ENCODE measurements around the gene ME3.

The ME3 gene

DNA sequence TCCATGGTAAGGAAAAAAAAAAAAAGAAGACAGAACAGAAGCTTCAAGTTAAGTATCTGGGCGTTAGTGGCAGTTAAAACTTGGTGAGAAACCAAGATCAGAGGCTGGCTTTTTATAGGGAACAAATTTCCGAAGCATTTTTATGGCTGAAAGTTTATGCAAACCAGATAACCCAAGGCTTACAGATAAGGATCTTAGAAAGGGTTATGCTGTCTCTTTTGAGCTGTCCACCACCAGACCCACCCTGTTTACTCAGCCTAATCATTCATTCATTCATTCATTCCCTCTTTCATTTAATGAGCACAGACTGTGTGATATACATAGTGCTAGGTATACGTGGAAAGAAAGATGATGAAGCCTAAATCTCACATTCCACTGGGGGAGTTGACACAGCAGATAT, 89.5 kb downstream of the ME3 start:
- peak overlapping the region; percentile 47 for H3K27ac ChIP-seq
- TF ChIP-seq, protein P1, sequence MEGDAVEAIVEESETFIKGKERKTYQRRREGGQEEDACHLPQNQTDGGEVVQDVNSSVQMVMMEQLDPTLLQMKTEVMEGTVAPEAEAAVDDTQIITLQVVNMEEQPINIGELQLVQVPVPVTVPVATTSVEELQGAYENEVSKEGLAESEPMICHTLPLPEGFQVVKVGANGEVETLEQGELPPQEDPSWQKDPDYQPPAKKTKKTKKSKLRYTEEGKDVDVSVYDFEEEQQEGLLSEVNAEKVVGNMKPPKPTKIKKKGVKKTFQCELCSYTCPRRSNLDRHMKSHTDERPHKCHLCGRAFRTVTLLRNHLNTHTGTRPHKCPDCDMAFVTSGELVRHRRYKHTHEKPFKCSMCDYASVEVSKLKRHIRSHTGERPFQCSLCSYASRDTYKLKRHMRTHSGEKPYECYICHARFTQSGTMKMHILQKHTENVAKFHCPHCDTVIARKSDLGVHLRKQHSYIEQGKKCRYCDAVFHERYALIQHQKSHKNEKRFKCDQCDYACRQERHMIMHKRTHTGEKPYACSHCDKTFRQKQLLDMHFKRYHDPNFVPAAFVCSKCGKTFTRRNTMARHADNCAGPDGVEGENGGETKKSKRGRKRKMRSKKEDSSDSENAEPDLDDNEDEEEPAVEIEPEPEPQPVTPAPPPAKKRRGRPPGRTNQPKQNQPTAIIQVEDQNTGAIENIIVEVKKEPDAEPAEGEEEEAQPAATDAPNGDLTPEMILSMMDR (conservative IDR thresholded peaks at IDR 0.05) = no peak

- TF ChIP-seq, protein P1 (conservative IDR thresholded peaks at IDR 0.05) = no peak
- H3K27ac ChIP-seq = no peak overlapping the region
These were observed 91.9 kb downstream of the ME3 start for GRCh38 chr11:86580535-86580934.

- TF ChIP-seq, protein P1 (conservative IDR thresholded peaks at IDR 0.05) = no peak
- H3K27ac ChIP-seq = no peak overlapping the region
These were observed 93.0 kb downstream of the ME3 start for GRCh38 chr11:86579406-86579731.

- H3K27ac ChIP-seq = no peak overlapping the region
- TF ChIP-seq, protein P1 (conservative IDR thresholded peaks at IDR 0.05) = no peak
These were observed 93.5 kb downstream of the ME3 start for GRCh38 chr11:86578727-86579405.

DNA sequence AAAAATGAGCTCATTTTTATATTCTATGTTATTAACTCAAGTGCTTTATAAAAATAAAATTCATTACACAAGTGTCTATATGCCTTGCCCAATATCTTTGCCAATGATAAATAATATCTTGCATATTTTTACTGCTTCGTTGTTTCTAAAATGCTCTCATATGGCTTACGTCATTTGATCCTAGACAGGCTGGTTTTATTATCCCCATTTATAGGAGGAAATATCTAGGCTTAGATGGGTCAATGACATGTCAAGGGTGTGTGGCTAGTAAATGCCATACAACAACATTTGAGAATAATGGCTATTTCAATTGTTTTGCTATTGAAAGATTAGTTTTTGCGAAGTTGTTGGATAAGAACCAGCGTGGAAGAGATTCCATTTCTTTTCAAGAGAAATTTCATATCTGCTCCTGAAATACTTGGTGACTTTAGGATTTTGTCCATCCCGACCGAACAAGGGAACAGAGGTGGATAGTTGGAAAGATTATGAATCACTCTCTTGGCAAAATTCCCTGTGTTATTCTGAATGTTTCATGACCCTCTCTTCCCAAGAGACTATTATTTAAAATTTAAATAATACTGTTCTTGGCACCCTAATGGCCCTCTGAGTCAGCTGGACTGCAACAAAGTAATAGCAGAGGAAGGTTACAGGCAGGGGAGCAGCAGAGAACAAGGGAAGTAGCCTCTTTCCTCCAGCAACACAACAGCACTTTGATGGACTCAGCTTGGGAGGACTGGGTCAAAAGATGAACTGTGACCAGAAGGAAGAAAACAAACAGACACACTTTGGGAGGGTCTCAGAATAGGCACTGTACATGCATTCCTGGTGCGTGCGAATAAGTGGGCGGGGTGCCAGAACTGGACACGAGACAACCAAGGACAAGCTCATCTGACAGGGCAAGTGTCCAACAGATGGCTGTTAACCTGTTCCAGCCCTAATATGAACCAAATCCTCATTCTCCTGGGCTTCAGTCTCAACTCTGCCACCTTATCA, 94.5 kb downstream of the ME3 start:
- TF ChIP-seq, protein P1 (conservative IDR thresholded peaks at IDR 0.05) = no peak
- no peak overlapping the region for H3K27ac ChIP-seq

DNA sequence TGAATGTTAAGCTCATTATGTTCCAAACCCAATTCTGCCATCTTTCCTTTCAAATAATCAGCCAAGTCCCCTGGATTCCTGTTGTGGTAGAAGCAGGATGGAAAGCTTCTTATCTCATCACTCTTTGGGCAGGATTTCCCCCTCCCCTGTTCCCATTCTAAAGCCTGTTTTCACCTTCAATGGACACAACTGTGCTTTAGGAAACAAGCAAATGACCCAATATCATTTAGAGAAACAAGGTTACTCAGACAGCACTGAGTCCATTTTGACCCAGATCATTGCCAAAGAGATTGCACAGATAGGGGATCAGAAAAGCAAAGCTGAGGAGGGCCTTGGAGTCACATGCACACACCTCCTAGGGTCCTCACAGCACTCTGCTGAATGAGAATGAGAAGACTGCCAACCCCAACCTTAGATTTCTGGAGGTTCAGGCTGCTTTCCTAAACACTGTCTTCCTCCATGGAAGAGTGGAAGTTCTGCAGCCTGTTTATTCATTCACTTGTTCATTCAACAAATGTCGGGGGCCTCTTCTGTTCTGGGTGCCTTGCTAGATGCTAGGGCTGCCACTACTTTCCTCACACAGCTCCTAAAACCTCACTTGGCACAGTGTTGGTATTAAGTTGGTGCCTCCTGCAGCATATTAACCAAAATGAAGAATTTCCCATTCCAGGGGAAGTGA, 95.3 kb downstream of the ME3 start:
- no peak overlapping the region for H3K27ac ChIP-seq
- TF ChIP-seq, protein P1 (conservative IDR thresholded peaks at IDR 0.05) = no peak

- TF ChIP-seq, protein P1 (conservative IDR thresholded peaks at IDR 0.05) = no peak
- peak overlapping the region; percentile 34; the same call in 1 of the 2 replicates for H3K27ac ChIP-seq
These were observed 96.5 kb downstream of the ME3 start for GRCh38 chr11:86575927-86576326.

All from VCaP (cell line).